Large intestine (tissue), 3 donors: Measurements from ENCODE around the gene SLC25A33. TPM values are rescaled to one million over a fixed set of nuclear protein-coding genes. Genes with fewer than 3 reads are reported as not detected.

Experiments
- DNase-seq, 2 donors: peaks; one replicate each; pipeline versions ENCODE4 v3.0.0 to v3.0.0-alpha.2; 2013
- H3K27ac ChIP-seq: one replicate; pipeline ENCODE4 v1.5.1; 2013; ENCODE audit warnings: low read length
- H3K27me3 ChIP-seq: 2 replicates; pipeline ENCODE4 v1.6.1; 2013; ENCODE audit warnings: low read length; ENCODE audit not compliant: control insufficient read depth, insufficient read depth
- H3K36me3 ChIP-seq: 2 replicates; pipeline ENCODE4 v1.6.1; 2013; ENCODE audit warnings: low read length; ENCODE audit not compliant: control insufficient read depth, insufficient read depth
- H3K4me1 ChIP-seq: one replicate; pipeline ENCODE4 v1.6.1; 2013; ENCODE audit warnings: low read length; ENCODE audit not compliant: control insufficient read depth, insufficient read depth
- H3K4me3 ChIP-seq: one replicate; pipeline ENCODE4 v1.5.1; 2013; ENCODE audit warnings: low read length
- H3K9me3 ChIP-seq: one replicate; pipeline ENCODE4 v1.6.1; 2013; ENCODE audit warnings: mild to moderate bottlenecking, low read depth, low read length, moderate library complexity; ENCODE audit not compliant: control insufficient read depth
- WGBS: methylation state at CpG from one replicate; pipeline ENCODE4 v1.1.5; 2013; ENCODE audit warnings: low lambda C conversion rate; ENCODE audit not compliant: insufficient coverage; 5-methylcytosine and 5-hydroxymethylcytosine counted together
- polyA plus RNA-seq: library from polyadenylated mRNA; unstranded; fragments of 120-200 nt; gene quantifications from one replicate; pipeline ENCODE4 v1.2.1, GENCODE V29; 2013

Gene SLC25A33
- polyA plus RNA-seq, 1 donor = 6.0 TPM

GRCh38 chr1:9607352-9607751 is 68.1 kb downstream of the SLC25A33 start:
- WGBS = 80% methylated on average over 4 of the region's 19 CpGs
- H3K27me3 ChIP-seq = no peaks in the 10 kb centered on the region
- no peak for DNase-seq
- no peak overlapping the region for H3K27ac ChIP-seq
- H3K4me1 ChIP-seq = no peaks in the 10 kb centered on the region
- H3K36me3 ChIP-seq = peaks cover 75% of the 10 kb centered on the region
- no peak overlapping the region for H3K4me3 ChIP-seq
- no peaks in the 10 kb centered on the region for H3K9me3 ChIP-seq

GRCh38 chr1:9609998-9610397 is 70.7 kb downstream of the SLC25A33 start:
- Histone ChIP-seq H3K9me3 (no peaks in the 10 kb centered on the region), H3K36me3 (peaks cover 66% of the 10 kb centered on the region), H3K27ac (no peak overlapping the region), H3K4me3 (no peak overlapping the region), H3K27me3 (no peaks in the 10 kb centered on the region), H3K4me1 (no peaks in the 10 kb centered on the region)
- WGBS = no CpG with 5 or more reads among the region's 5 CpGs
- DNase-seq = no peak

- Histone ChIP-seq H3K4me3 (no peak overlapping the region), H3K36me3 (peaks cover 66% of the 10 kb centered on the region), H3K27ac (no peak overlapping the region), H3K27me3 (no peaks in the 10 kb centered on the region), H3K9me3 (no peaks in the 10 kb centered on the region), H3K4me1 (no peaks in the 10 kb centered on the region)
- no CpG with 5 or more reads among the region's 25 CpGs for WGBS
- DNase-seq = no peak
These were observed 71.3 kb downstream of the SLC25A33 start for GRCh38 chr1:9610548-9610947.

- H3K4me1 ChIP-seq = no peaks in the 10 kb centered on the region
- WGBS = no CpG with 5 or more reads among the region's 13 CpGs
- H3K36me3 ChIP-seq = peaks cover 59% of the 10 kb centered on the region
These were observed 72.5 kb downstream of the SLC25A33 start for GRCh38 chr1:9611716-9612115.

GRCh38 chr1:9612162-9612845 is 73.0 kb downstream of the SLC25A33 start:
- peaks cover 56% of the 10 kb centered on the region for H3K36me3 ChIP-seq
- no peak overlapping the region for H3K4me3 ChIP-seq
- no peaks in the 10 kb centered on the region for H3K9me3 ChIP-seq
- DNase-seq = no peak
- no peaks in the 10 kb centered on the region for H3K4me1 ChIP-seq
- H3K27ac ChIP-seq = no peak overlapping the region
- 100% methylated on average over 1 of the region's 11 CpGs for WGBS
- no peaks in the 10 kb centered on the region for H3K27me3 ChIP-seq

More at GRCh38 chr1:9611716-9612115, 72.5 kb downstream of the SLC25A33 start:
- H3K27me3 ChIP-seq = no peaks in the 10 kb centered on the region
- no peak overlapping the region for H3K4me3 ChIP-seq
- H3K9me3 ChIP-seq = no peaks in the 10 kb centered on the region
- H3K27ac ChIP-seq = no peak overlapping the region
- DNase-seq = no peak

GRCh38 chr1:9612871-9613624 is 73.8 kb downstream of the SLC25A33 start:
- Histone ChIP-seq H3K36me3 (peaks cover 50% of the 10 kb centered on the region), H3K27ac (no peak overlapping the region), H3K4me1 (no peaks in the 10 kb centered on the region), H3K27me3 (no peaks in the 10 kb centered on the region), H3K4me3 (no peak overlapping the region), H3K9me3 (no peaks in the 10 kb centered on the region)
- no CpG with 5 or more reads among the region's 20 CpGs for WGBS
- no peak for DNase-seq

- 100% methylated on average over 1 of the region's 17 CpGs for WGBS
- H3K9me3 ChIP-seq = no peaks in the 10 kb centered on the region
- H3K4me3 ChIP-seq = no peak overlapping the region
- no peak for DNase-seq
- no peak overlapping the region for H3K27ac ChIP-seq
- H3K4me1 ChIP-seq = no peaks in the 10 kb centered on the region
- peaks cover 43% of the 10 kb centered on the region for H3K36me3 ChIP-seq
- no peaks in the 10 kb centered on the region for H3K27me3 ChIP-seq
These were observed 74.5 kb downstream of the SLC25A33 start for GRCh38 chr1:9613625-9614299.

DNA sequence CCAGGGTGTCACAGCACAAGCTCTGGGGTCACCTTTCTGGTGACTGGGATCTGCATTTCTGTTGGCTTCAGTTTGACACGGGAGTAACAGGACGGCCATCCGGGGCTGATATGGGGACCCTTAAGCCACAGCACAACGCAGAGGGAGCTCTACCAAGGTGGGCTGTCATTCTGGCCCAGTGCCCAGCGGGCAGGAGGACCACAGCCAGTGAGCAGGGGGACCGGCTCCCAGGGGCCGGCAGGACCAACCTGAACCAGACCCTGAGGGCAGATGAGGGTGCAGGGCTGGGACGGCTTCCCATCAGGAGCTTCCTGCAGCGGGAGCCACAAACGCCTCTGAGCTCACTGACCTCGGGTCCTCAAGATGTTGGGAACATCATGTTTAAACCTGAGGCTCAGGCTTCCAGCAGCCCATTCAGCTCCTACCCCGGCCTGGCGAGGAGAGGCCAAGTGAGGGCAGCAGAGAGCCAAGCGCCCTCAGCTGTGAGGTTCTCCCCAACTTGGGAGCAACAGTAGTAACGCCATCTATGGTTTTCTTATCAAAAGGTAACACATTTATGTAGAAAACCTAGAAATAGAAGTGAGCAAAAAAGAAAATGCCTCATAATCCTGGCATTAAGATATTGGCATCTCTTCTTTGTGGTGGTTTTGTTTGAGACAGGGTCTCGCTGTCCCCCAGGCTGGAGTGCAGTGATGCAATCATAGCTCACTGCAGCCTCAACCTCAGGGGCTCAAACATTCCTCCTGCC is 76.2 kb downstream of the SLC25A33 start:
- H3K4me1 ChIP-seq = no peaks in the 10 kb centered on the region
- no peaks in the 10 kb centered on the region for H3K9me3 ChIP-seq
- DNase-seq = no peak
- H3K4me3 ChIP-seq = no peak overlapping the region
- no peak overlapping the region for H3K27ac ChIP-seq
- no CpG with 5 or more reads among the region's 16 CpGs for WGBS
- peaks cover 28% of the 10 kb centered on the region for H3K36me3 ChIP-seq
- H3K27me3 ChIP-seq = peaks cover 4% of the 10 kb centered on the region

DNA sequence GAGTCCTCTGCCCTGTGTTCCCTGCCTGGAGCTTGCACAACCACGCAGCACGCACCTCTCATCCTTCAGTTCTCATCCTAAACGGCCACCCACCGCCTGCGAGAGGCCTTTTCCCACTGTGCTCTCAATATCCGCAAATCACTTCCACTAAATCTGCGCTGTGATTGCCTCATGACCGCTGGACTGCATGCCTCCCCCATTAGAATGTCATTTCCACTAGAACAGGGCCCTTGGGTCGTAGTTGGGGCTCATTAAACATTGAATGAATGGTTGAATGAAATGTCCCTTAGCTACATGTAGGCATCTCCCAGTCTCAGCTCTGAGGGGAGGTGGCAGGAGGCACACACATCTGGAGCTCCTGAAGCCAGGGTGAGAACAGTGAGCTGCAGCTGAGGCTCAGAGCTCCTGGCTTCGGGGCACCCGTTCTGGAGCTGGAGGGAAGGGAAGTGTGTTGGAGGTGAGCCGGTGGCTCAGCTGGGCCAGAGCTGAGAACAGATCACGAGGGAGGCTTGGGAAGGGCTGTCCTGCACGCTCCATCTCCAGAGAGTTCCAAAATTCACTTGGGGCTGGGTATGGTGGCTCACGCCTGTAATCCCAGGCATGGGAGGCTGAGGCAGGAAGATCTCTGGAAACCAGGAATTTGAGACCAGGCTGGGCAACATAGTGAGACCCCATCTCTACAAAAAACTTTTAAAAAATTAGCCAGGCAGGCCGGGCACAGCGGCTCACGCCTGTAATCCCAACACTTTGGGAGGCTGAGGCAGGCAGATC is 79.8 kb downstream of the SLC25A33 start:
- Histone ChIP-seq H3K4me3 (no peak overlapping the region), H3K4me1 (no peaks in the 10 kb centered on the region), H3K36me3 (no peaks in the 10 kb centered on the region), H3K9me3 (no peaks in the 10 kb centered on the region), H3K27me3 (peaks cover 4% of the 10 kb centered on the region), H3K27ac (no peak overlapping the region)
- 90% methylated on average over 2 of the region's 18 CpGs for WGBS
- no peak for DNase-seq
